ENCODE data around the gene TNS1.

DNA sequence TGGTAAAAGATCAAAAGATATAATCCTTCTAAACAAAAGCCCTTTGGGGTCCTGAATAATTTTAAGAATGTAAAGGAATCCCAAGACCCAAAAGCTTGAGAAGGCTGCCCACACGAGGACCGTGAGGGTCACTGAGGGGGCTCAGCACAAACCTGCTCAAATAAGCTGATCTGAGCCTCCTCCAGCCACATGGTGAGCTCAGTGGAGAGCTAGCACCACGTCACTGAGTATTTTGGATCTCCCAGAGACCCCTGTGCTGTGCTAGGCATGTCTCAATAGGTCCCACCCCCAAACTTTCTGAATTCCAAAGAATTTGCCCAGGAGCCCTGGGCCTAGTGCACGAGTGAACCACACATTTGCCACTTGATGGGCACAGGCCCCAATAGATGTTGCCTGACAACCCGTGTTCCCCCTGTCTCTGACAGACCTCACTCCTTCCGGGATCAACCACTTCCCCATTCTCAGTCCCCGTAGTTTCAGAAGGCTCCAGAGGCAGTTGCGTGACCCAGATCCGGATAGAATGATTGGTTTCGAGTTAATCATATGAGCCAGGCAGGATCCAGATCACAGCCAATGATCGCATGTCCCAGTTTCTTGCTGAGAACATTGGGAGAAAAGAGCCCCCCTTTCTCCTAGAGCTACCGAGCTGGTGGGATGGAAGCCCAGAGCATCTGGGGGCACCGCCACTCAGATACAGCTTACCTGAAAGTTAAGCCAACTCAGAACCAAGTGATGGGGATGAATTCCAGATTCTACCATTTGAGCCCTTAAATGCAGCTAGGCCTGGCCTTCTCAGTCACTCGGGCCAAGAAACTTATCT lies 203.8 kb downstream of the TNS1 start:
- TF ChIP-seq, protein P1, sequence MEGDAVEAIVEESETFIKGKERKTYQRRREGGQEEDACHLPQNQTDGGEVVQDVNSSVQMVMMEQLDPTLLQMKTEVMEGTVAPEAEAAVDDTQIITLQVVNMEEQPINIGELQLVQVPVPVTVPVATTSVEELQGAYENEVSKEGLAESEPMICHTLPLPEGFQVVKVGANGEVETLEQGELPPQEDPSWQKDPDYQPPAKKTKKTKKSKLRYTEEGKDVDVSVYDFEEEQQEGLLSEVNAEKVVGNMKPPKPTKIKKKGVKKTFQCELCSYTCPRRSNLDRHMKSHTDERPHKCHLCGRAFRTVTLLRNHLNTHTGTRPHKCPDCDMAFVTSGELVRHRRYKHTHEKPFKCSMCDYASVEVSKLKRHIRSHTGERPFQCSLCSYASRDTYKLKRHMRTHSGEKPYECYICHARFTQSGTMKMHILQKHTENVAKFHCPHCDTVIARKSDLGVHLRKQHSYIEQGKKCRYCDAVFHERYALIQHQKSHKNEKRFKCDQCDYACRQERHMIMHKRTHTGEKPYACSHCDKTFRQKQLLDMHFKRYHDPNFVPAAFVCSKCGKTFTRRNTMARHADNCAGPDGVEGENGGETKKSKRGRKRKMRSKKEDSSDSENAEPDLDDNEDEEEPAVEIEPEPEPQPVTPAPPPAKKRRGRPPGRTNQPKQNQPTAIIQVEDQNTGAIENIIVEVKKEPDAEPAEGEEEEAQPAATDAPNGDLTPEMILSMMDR (IDR thresholded peaks at IDR 0.05; ENCODE audit: poor library complexity): no peak
- TF ChIP-seq EZH2 (IDR thresholded peaks at IDR 0.05; ENCODE audit: borderline replicate concordance): no peak

Data from hepatocyte (in vitro differentiated cells).